ENCODE results near the gene TULP4. TPM values are rescaled to one million over a fixed set of nuclear protein-coding genes. Genes with fewer than 3 reads are reported as not detected.

TULP4 gene
- total RNA-seq, 1 donor from 2014 or later: 100 TPM

DNA sequence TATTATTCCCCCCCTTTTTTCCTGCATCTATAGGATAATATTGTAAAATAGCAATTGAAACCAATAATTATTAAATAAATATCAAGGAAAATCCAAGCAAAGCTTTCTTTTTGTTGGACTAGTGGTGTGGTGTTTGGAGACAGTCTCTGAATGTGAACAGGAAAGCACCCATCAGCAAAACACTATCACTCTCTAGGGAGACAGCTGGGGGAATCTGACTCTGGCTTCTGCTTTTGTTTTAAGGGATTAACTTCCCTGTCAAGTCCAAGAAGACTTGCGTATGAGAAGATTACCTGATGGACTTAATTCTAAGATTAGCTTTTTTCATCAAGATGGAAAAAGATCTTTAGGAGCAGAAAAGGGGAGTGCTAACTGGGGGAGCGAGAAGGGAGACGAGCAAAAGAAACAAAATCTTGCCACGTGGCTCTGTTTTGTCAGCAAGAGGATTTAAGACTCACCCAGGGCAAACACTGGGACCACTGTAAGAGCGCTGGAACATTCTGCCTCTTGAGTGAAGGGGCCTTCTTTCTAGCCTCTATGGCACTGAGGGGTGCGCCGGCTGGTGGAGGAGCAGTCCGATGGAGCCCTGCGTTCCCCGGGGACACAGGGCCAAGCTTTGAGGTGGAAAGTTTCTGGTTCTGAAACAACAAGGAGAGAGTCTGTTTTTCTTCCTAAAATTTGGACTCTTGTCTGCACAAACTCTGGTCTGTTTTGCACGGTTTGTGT is 570 bp downstream of the TULP4 start:
- Mint-ChIP-seq H3K27me3 (ENCODE audit: unreplicated experiment) (no peaks in the 10 kb centered on the region), H3K4me1 (ENCODE audit: unreplicated experiment) (peaks cover 11% of the 10 kb centered on the region), H3K36me3 (ENCODE audit: unreplicated experiment) (peaks cover 38% of the 10 kb centered on the region), H3K9me3 (ENCODE audit: unreplicated experiment) (peaks cover 17% of the 10 kb centered on the region), H3K4me3 (ENCODE audit: unreplicated experiment) (no peak overlapping the region), H3K27ac (ENCODE audit: unreplicated experiment) (no peak overlapping the region)
- TF ChIP-seq, protein P1, sequence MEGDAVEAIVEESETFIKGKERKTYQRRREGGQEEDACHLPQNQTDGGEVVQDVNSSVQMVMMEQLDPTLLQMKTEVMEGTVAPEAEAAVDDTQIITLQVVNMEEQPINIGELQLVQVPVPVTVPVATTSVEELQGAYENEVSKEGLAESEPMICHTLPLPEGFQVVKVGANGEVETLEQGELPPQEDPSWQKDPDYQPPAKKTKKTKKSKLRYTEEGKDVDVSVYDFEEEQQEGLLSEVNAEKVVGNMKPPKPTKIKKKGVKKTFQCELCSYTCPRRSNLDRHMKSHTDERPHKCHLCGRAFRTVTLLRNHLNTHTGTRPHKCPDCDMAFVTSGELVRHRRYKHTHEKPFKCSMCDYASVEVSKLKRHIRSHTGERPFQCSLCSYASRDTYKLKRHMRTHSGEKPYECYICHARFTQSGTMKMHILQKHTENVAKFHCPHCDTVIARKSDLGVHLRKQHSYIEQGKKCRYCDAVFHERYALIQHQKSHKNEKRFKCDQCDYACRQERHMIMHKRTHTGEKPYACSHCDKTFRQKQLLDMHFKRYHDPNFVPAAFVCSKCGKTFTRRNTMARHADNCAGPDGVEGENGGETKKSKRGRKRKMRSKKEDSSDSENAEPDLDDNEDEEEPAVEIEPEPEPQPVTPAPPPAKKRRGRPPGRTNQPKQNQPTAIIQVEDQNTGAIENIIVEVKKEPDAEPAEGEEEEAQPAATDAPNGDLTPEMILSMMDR (IDR thresholded peaks at IDR 0.05): no peak
- DNase-seq (ENCODE audit: extremely low spot score, unreplicated experiment): no peak

GRCh38 chr6:158313989-158314388 is 1.7 kb downstream of the TULP4 start:
- Mint-ChIP-seq H3K27ac (ENCODE audit: unreplicated experiment) (no peak overlapping the region), H3K27me3 (ENCODE audit: unreplicated experiment) (no peaks in the 10 kb centered on the region), H3K36me3 (ENCODE audit: unreplicated experiment) (peaks cover 38% of the 10 kb centered on the region), H3K9me3 (ENCODE audit: unreplicated experiment) (peaks cover 17% of the 10 kb centered on the region), H3K4me1 (ENCODE audit: unreplicated experiment) (peaks cover 11% of the 10 kb centered on the region), H3K4me3 (ENCODE audit: unreplicated experiment) (no peak overlapping the region)
- TF ChIP-seq, protein P1 (IDR thresholded peaks at IDR 0.05): no peak
- DNase-seq (ENCODE audit: extremely low spot score, unreplicated experiment): no peak

DNA sequence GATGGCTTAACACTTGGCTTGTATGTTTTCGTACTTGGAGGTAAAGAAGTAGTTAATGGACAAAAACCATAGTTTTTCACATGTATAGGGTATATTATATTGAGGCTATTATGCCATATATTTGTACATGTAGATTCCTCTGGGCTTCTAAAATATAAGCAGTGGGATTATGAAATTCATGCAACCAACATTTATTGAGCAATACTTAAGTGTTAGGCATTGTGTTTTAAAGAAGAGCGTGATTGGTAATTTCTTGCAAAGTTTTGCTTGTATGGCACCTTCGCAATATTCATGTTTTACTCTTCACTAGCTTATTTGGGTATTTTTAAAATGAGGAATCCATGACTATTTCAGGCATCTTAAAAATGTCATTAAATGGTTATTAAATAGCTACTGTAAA is 2.5 kb downstream of the TULP4 start:
- TF ChIP-seq, protein P1 (IDR thresholded peaks at IDR 0.05): no peak
- DNase-seq (ENCODE audit: extremely low spot score, unreplicated experiment): no peak
- Mint-ChIP-seq H3K4me1 (ENCODE audit: unreplicated experiment) (peaks cover 11% of the 10 kb centered on the region), H3K27me3 (ENCODE audit: unreplicated experiment) (no peaks in the 10 kb centered on the region), H3K4me3 (ENCODE audit: unreplicated experiment) (no peak overlapping the region), H3K36me3 (ENCODE audit: unreplicated experiment) (peaks cover 38% of the 10 kb centered on the region), H3K27ac (ENCODE audit: unreplicated experiment) (no peak overlapping the region), H3K9me3 (ENCODE audit: unreplicated experiment) (peaks cover 17% of the 10 kb centered on the region)

- peaks cover 14% of the 10 kb centered on the region for H3K4me1 Mint-ChIP-seq (ENCODE audit: unreplicated experiment)
- TF ChIP-seq, protein P1 (IDR thresholded peaks at IDR 0.05): no peak
- H3K27me3 Mint-ChIP-seq (ENCODE audit: unreplicated experiment): no peaks in the 10 kb centered on the region
- no peak overlapping the region for H3K4me3 Mint-ChIP-seq (ENCODE audit: unreplicated experiment)
- peaks cover 38% of the 10 kb centered on the region for H3K36me3 Mint-ChIP-seq (ENCODE audit: unreplicated experiment)
- H3K27ac Mint-ChIP-seq (ENCODE audit: unreplicated experiment): no peak overlapping the region
- H3K9me3 Mint-ChIP-seq (ENCODE audit: unreplicated experiment): peaks cover 17% of the 10 kb centered on the region
- no peak for DNase-seq (ENCODE audit: extremely low spot score, unreplicated experiment)
These were observed 3.8 kb downstream of the TULP4 start for GRCh38 chr6:158316022-158316421.

DNA sequence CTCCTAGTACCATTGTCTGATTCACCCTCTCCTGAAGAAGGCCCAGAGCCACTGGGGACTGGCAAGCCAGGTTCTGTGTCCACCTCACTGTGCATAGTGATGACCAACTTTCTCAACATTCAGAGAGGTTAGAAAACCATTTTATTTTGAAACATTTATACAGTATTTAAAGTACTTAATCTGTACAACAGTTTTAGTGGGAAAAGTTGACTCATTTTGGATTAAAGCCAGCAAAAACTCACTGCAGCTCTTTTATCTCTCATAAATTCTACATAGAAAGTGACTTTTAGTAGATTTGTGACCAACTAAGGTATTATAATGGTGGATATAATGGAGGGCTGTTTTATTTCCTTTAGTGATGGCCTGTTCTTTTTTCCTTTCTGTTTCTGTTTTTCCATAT is 9.7 kb downstream of the TULP4 start:
- Mint-ChIP-seq H3K36me3 (ENCODE audit: unreplicated experiment) (peaks cover 13% of the 10 kb centered on the region), H3K27me3 (ENCODE audit: unreplicated experiment) (no peaks in the 10 kb centered on the region), H3K27ac (ENCODE audit: unreplicated experiment) (peak overlapping the region; percentile 67), H3K4me1 (ENCODE audit: unreplicated experiment) (peaks cover 34% of the 10 kb centered on the region), H3K9me3 (ENCODE audit: unreplicated experiment) (peaks cover 6% of the 10 kb centered on the region), H3K4me3 (ENCODE audit: unreplicated experiment) (no peak overlapping the region)
- TF ChIP-seq, protein P1 (IDR thresholded peaks at IDR 0.05): no peak
- DNase-seq (ENCODE audit: extremely low spot score, unreplicated experiment): no peak

Data from osteocyte (in vitro differentiated cells).